IMR-90 (cell line): ENCODE measurements around the gene CUEDC2.

ENCODE experiments used
- CEBPB ChIP-seq: IDR thresholded peaks from 2 replicates; pipeline ENCODE4 v1.6.1; 2012; ENCODE audit warnings: low read depth, low read length, improper control_type of control experiment
- CTCF ChIP-seq: conservative IDR thresholded peaks from 2 replicates; pipeline ENCODE4 v1.5.1; 2012; ENCODE audit warnings: mild to moderate bottlenecking, low read depth, low read length, improper control_type of control experiment
- ELK1 ChIP-seq: fragments of 150-350 bp; IDR thresholded peaks from 2 replicates; pipeline ENCODE4 v1.6.1; 2016; ENCODE audit warnings: low read depth, mild to moderate bottlenecking, low read length, moderate library complexity, borderline replicate concordance
- MAFK ChIP-seq: IDR thresholded peaks from 2 replicates; pipeline ENCODE4 v1.6.1; 2012; ENCODE audit warnings: low read depth, low read length, improper control_type of control experiment
- MAZ ChIP-seq: IDR thresholded peaks from 2 replicates; pipeline ENCODE4 v1.6.1; 2012; ENCODE audit warnings: low read depth, mild to moderate bottlenecking, low read length, improper control_type of control experiment, moderate library complexity, borderline replicate concordance
- MXI1 ChIP-seq: IDR thresholded peaks from 2 replicates; pipeline ENCODE4 v1.6.1; 2012; ENCODE audit warnings: low read depth, mild to moderate bottlenecking, low read length, moderate library complexity, borderline replicate concordance
- POLR2A ChIP-seq: IDR thresholded peaks from 2 replicates; pipeline ENCODE4 v1.6.1; 2012; ENCODE audit warnings: mild to moderate bottlenecking, low read depth, low read length
- RAD21 ChIP-seq: IDR thresholded peaks from 2 replicates; pipeline ENCODE4 v1.6.1; 2012; ENCODE audit warnings: low read length, improper control_type of control experiment
- RCOR1 ChIP-seq: IDR thresholded peaks from 2 replicates; pipeline ENCODE4 v1.6.1; 2012; ENCODE audit warnings: mild to moderate bottlenecking, low read length, improper control_type of control experiment; ENCODE audit not compliant: insufficient replicate concordance
- SMC3 ChIP-seq: fragments of 150-350 bp; IDR thresholded peaks from 2 replicates; pipeline ENCODE4 v1.6.1; 2016; ENCODE audit warnings: low read depth, mild to moderate bottlenecking, antibody characterized with exemption, low read length, moderate library complexity
- USF2 ChIP-seq: fragments of 150-350 bp; IDR thresholded peaks from 2 replicates; pipeline ENCODE4 v1.6.1; 2017; ENCODE audit warnings: mild to moderate bottlenecking, antibody characterized with exemption, low read length, low read depth

GRCh38 chr10:102463983-102464382 lies 31.6 kb upstream of the CUEDC2 start:
- TF ChIP-seq USF2 (no peak), CTCF (no peak), POLR2A (no peak), MXI1 (no peak), SMC3 (no peak), MAZ (no peak), MAFK (no peak), RAD21 (no peak), RCOR1 (no peak), CEBPB (no peak), ELK1 (no peak)
